ENCODE data around the gene UBE2V1.

UBE2V1 gene

DNA sequence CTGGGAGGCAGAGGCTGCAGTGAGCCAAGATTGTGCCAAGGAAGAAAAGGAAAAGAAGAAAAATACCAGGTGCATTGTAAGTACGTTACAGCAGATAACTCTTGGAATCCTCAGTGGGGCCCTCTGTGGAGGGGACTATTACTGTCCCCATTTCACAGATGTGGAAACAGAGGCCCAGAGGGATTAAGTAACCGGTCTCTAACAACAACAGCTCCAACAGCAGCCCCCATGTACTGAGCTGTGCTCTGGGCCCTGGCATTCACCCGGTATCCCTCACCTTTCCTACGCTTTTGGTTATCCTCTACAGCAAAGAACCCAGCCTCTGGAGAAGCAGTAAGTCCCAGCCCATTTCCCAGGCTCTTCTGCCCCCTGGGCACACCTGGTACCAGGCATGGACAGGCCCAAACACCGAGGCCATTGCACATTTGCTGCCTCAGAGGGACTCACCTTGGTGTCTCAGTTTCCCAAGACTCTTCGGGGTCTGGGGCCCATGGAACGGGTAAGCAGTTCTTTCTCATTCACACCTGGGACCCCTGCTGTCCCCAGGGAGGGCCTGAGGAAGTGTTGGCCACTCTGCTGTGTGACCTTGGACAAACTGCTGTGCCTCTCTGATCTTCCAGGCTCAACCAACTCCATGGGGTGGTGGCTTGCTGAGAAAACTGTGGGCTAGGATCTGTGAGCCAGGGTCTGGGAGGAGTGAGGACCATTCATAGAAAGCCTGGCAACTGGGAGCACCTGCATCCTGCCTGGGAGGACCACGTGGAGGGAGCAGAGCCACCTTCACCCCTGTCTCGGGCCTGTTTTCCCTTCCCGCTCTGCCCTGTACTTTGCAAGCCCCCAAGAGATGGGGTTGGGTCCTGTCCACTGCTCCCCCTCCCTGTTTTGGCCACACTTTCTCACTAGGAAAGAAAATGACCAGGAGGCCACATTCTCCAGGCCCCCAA is 70.3 kb downstream of the UBE2V1 start:
- DNase-seq = no peak

DNA sequence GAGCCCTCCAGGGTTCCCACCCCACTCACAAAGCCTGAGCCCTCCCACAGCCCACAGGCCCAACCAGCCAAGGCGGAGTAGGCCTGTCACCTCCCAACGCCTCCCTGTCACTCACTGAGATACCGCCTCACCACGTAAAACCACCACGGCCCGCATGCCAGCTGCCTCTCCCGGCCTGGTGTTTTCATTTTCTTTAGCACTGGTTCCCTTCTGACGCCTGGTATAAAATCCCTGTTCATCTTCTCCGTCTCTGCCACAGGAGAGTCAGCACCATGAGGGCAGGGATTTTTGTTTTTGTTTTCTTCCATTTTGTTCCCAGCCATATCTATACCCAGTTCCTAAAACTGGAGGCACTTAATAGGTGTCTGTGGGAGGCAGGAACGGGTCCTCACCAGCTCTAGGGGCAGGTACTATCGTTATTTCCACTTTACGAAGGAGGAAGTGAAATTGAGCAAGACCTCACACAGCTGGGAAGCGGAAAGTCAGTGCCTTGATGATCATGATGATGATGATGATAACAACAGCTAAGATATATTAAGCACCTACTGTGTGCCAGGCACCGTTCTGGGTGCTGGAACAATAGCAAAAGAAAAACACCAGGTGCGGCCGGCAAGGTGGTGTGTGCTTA is 71.6 kb downstream of the UBE2V1 start:
- DNase-seq = no peak

DNA sequence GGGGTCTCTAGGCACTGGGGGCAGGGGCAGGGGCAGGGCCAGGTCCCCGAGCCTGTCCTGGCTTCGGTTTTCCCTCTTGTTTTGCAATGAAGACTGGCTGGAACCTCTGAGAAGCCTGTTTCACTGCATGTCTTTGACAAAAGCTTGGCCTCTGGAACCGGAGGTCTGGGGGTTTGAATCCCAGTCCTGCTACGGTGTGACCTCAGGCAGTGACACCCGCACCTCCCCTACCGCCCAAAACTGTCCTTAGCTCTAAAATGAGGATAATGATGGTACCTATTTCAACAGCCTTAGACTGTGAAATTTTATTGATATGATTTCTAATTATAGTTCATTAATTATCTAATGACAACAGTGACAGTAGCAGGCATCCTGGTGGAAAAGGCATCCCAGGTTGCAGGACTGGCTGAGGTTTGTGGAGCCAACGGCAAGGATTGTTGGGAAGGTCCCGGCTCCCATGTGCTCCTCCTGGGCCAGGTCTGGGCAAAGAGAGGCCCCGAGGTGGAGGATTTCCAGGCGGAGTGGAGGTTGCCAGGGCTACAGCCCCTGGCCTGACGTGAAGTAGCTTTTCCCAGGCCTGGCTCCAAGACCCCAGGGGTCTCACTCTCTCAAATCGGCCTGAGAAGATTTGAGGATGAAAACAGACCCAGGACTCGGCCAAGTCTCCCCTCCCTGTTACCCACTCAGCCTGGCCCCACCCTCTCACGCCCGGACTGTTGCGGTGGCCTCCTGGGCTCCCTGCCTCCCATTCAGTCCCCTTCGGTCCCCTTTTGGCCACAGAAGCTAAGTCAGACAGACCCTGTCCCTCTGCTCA is 72.3 kb downstream of the UBE2V1 start:
- DNase-seq = no peak

DNA sequence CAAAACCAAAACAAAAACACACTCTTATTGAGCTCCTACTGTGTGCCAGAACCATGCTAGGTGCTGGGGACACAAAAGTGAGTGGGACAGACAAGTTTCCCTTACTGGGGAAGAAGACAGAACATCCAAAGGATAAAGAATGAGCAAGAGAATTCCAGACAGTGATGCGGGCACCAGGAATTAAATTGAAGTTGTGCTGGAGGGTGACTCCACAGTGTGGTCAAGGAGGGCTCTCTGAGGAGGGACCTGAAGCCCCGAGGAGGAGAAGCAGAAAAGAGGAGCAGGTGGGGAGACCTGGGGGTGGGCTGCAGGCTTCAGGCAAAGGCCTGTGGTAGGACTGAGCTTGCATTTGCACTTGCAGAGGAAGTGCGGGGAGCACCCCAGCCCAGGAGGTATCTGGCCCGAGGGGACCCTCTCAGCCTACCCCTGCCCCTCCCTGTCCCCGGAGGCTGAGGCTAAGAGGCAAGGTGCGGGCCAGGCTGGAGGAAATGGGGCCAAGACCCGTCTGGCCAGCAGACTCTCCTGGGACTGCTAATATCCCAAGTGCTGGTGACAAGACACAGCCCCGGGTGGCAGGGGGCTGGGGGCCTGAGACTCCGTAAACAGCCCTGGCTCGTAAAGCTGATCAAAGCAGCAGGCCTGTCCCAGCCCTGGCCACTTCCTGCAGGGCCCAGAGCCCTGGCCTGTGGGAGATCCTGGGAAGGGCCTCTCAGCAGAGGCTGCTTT is 73.1 kb downstream of the UBE2V1 start:
- no peak for DNase-seq

DNA sequence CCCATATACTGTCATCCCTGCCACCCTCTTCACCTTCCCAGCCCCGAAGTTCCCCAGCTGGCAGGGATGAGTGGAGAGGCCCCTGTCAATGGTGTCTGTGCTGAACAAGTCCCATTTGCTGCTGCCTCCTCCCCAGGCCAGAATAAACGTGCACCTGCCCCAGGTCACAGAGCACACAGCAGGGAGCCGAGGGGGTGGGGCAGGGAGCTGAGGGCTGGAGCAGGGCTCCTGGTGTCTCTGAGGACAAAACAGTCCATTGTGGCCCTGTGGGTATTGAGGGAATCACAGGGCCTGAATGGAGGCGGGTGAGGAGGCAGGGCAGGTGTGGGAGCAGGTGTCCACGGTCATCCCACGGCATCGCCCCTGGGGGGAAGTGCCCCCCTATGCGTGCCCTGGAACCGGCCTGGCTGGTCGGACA is 74.4 kb downstream of the UBE2V1 start:
- no peak for DNase-seq

DNA sequence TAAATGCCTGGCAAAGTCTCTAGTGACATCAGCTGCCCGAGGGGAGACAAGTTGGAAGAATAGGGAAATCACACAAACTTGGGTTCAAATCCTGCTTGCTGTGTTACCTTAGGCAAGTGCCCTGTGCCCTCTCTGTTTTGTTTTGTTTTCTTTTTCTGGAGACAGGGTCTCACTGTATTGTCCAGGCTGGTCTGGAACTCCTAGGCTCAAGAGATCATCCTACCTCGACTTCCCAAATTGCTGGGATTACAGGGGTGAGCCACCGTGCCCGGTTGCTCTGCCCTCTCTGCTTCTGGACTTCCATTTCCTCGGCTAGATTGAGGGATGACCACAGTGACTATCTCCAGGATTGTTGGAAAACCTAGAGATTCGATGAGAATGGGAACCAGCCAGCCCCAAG is 74.8 kb downstream of the UBE2V1 start:
- no peak for DNase-seq

DNA sequence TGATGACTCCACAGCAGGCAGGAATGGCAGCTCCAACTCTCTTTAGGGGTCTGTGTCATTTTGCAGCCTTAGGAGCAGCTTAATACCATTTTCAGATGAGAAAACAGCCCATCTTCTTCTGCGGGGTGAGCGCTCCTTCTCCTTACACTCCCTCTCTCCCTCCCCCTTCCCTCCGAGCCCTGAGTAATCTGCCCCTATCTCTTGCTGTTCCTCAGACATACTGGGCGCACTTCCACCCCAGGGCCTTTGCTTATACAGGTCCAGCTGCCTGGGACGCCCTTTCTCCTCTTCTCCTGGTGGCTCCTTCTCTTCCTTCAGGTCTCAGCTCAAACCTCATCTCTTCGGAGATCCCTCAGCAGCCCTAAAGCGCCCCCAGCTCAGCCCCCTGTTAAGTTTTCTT is 75.4 kb downstream of the UBE2V1 start:
- no peak for DNase-seq

DNA sequence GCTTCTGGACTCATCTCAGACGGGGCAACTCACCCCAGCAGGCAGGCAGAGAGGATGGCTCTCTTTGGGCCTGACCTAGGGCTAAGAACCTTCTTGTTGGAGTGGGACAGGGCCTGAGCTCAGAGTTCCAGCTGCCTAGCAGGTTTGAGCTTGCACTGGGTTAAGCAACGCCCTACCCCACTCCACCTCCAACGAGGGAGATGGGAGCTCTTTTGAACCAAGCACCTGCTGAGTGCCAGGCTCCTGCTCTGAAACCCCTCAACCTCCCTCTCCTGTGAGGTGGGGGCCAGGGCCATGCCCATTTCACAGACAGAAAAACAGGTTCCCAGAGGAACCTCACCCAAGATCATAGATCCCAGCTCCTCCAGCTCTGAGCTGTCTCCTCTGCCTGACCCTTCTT is 75.8 kb downstream of the UBE2V1 start:
- no peak for DNase-seq

DNA sequence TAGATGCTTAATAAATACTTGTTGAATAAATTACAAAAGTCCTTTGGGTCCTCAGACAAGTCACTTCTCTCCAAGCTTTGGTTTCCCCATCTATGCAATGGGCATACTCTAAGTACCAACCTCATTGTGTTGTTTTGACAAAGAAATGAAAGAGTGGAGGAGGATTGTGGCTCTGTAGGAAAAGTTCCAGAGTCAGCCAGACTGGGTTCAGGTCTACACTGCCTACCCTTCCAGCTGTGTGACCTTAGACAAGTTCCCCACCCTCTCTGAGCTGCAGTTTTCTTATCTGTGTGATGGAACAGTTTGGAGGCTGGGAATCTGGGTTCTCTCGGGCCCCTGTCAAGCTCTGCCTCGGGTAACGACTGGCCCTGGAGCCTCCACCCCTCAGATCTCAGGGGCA is 76.2 kb downstream of the UBE2V1 start:
- DNase-seq = no peak

DNA sequence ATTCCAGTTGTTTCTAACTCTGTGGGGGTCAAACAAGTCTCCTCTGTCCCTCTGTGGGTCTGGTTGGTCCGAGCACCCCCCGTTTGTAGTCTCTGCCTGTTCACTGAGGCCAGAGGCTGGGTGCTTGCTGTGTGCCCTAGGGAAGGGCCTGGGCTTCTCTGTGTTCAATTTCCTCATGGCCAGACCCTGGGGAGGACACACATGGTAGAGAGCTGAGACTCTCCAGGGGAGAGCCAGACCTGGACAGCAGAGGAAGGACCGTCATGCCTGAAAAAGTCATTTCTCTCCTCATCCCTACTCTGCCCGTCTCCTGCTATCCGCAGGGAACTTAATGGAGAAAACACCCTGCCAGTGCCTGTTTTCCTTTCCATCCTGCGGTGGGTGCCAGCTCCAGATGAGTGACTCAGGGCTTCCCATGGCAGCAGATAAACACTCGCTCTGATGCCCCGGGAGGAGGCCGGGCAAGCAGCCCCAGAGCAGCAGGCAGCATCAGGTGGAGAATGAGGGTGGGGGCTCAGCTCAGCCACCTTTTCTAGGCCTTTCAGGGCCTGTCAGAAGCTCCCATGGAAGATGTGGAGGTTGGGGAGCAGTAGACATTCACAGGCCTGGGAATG is 78.3 kb downstream of the UBE2V1 start:
- DNase-seq = no peak

DNA sequence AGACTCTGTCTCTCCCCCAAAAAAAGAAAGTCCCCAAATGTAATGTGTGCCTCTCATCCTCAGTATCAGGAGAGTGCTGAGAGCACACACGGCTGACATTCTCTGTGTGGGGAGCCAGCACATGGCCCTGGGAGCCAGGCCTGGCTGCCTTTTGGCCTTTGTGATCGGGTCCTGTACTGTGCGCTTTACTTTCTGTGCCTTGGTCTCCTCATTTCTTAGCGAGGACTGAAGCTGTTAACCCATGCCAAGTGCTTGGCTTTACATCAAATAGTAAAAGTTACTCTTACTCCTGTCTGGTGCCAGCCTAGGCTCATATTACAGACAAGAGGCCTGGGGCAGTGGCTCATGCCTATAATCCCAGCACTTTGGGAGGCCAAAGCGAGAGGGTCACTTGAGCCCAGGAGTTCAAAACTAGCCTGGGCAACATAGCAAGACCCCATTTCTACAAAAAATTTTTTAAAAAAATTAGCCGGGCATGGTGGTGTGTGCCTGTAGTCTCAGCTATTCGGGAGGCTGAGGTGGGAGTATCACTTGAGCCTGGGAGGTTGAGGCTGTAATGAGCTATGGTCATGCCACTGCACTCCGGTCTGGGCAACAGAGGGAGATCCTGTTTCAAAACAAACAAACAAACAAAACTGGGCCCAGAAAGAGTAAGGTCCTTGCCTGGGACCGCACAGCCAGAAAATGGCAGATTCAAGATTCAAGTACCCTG is 79.8 kb downstream of the UBE2V1 start:
- DNase-seq = no peak

All from effector CD8-positive, alpha-beta T cell (primary cell).